ENCODE measurements around the gene NAA35. TPM values are rescaled to one million over a fixed set of nuclear protein-coding genes. Genes with fewer than 3 reads are reported as not detected.

The NAA35 gene
- total RNA-seq, 1 donor from 2014 or later: 20.1 TPM

DNA sequence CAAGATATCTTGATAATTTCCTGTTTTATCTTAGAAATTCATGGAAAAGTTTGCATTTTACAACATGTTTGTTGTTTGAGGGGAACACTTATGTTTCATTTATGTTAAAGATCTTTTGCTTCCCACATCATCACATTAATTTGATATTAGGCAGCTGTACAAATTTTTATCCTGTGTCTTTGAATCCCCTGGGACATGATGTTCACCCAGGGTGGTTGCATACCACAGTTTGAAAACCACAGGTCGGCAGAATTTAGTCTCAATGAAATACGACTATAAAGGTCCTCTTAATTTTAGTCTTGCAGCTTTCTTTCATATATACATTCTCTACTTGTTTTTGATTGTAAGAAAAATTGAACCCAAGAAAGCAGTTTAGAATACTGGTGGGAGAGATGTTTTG, 3.7 kb downstream of the NAA35 start:
- Histone ChIP-seq H3K4me1 (peaks cover 44% of the 10 kb centered on the region), H3K9me3 (no peaks in the 10 kb centered on the region), H3K36me3 (no peaks in the 10 kb centered on the region), H3K4me3 (no peak overlapping the region), H3K27me3 (no peaks in the 10 kb centered on the region), H3K27ac (no peak overlapping the region)
- TF ChIP-seq POLR2A (IDR thresholded peaks at IDR 0.05) (no peak), POLR2AphosphoS5 (IDR thresholded peaks at IDR 0.05; ENCODE audit: insufficient read depth in 1 of 2, low read depth in 1 of 2) (no peak), CTCF (IDR thresholded peaks at IDR 0.05) (no peak)
- intact Hi-C loops (cut with DNase I): no loop called here
- no peak for DNase-seq (ENCODE audit: extremely low spot score in 2 of 2)

GRCh38 chr9:85949586-85950335, 8.8 kb downstream of the NAA35 start:
- H3K4me1 ChIP-seq: peaks cover 17% of the 10 kb centered on the region
- H3K27ac ChIP-seq: no peak overlapping the region
- TF ChIP-seq POLR2AphosphoS5 (IDR thresholded peaks at IDR 0.05; ENCODE audit: insufficient read depth in 1 of 2, low read depth in 1 of 2): no peak
- TF ChIP-seq CTCF (IDR thresholded peaks at IDR 0.05): no peak
- TF ChIP-seq POLR2A (IDR thresholded peaks at IDR 0.05): no peak
- intact Hi-C loops (cut with DNase I): no loop called here
- no peaks in the 10 kb centered on the region for H3K9me3 ChIP-seq
- no peak for DNase-seq (ENCODE audit: extremely low spot score in 2 of 2)
- H3K27me3 ChIP-seq: no peaks in the 10 kb centered on the region
- peaks cover 0 to 3% of the 10 kb centered on the region in 2 donors for H3K36me3 ChIP-seq
- no peak overlapping the region for H3K4me3 ChIP-seq

GRCh38 chr9:85959955-85960354, 19.0 kb downstream of the NAA35 start:
- no peaks in the 10 kb centered on the region for H3K27me3 ChIP-seq
- peaks cover 7% of the 10 kb centered on the region for H3K4me1 ChIP-seq
- no peak overlapping the region for H3K27ac ChIP-seq
- H3K9me3 ChIP-seq: no peaks in the 10 kb centered on the region
- intact Hi-C loops (cut with DNase I): no loop called here
- peaks cover 0 to 26% of the 10 kb centered on the region in 2 donors for H3K36me3 ChIP-seq
- DNase-seq (ENCODE audit: extremely low spot score in 2 of 2): no peak
- no peak overlapping the region for H3K4me3 ChIP-seq
- TF ChIP-seq CTCF (IDR thresholded peaks at IDR 0.05): no peak
- no peak for TF ChIP-seq POLR2AphosphoS5 (IDR thresholded peaks at IDR 0.05; ENCODE audit: insufficient read depth in 1 of 2, low read depth in 1 of 2)
- TF ChIP-seq POLR2A (IDR thresholded peaks at IDR 0.05): no peak

DNA sequence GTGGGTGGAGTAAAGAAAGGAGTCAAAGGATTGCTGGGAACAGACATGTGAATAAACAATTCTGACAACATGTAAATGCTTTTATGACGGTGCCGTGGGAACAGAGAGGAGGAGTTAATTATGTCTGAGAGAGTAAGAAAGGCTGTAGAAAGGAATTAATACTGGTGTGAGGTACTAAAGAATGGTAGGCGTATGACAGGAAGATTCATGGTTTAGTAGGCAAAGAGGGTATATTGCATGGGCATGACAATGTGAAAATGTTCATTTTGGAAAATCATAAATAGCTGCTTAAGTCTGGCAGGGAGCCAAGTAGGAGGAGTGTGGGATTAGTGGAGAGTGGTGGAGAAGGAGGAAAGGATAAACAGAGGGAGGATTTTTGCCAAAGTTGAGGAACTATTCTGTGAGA, 19.7 kb downstream of the NAA35 start:
- Histone ChIP-seq H3K4me3 (no peak overlapping the region), H3K36me3 (peaks cover 0 to 33% of the 10 kb centered on the region in 2 donors), H3K4me1 (peaks cover 7% of the 10 kb centered on the region), H3K27ac (no peak overlapping the region), H3K27me3 (no peaks in the 10 kb centered on the region), H3K9me3 (no peaks in the 10 kb centered on the region)
- intact Hi-C loops (cut with DNase I): no loop called here
- no peak for DNase-seq (ENCODE audit: extremely low spot score in 2 of 2)
- TF ChIP-seq POLR2A (IDR thresholded peaks at IDR 0.05) (no peak), CTCF (IDR thresholded peaks at IDR 0.05) (no peak), POLR2AphosphoS5 (IDR thresholded peaks at IDR 0.05; ENCODE audit: insufficient read depth in 1 of 2, low read depth in 1 of 2) (no peak)

GRCh38 chr9:85964526-85964925, 23.6 kb downstream of the NAA35 start:
- Histone ChIP-seq H3K4me3 (no peak overlapping the region), H3K4me1 (peaks cover 7% of the 10 kb centered on the region), H3K27me3 (no peaks in the 10 kb centered on the region), H3K27ac (no peak overlapping the region), H3K36me3 (peaks cover 0 to 18% of the 10 kb centered on the region in 2 donors), H3K9me3 (no peaks in the 10 kb centered on the region)
- intact Hi-C loops (cut with DNase I): no loop called here
- no peak for DNase-seq (ENCODE audit: extremely low spot score in 2 of 2)
- TF ChIP-seq POLR2A (IDR thresholded peaks at IDR 0.05) (no peak), POLR2AphosphoS5 (IDR thresholded peaks at IDR 0.05; ENCODE audit: insufficient read depth in 1 of 2, low read depth in 1 of 2) (no peak), CTCF (IDR thresholded peaks at IDR 0.05) (no peak)

All from vagina (tissue), 2 donors.